Fibroblast of the conjunctiva (primary cell): ENCODE data around the gene GIPC3.
"Not testable (repeated sequence)": the region's sequence is repeated elsewhere in the genome, so short reads cannot be mapped to it uniquely, and the experiment has no call there.

Source experiments
- DNase-seq: peaks from one replicate; pipeline ENCODE4 v3.0.0-alpha.2; 2010; ENCODE audit warnings: low read depth

GIPC3 gene

GRCh38 chr19:3550947-3551791 lies 34.1 kb upstream of the GIPC3 start:
- DNase-seq, result no peak

- no peak for DNase-seq
Observed at GRCh38 chr19:3551792-3552095, 33.5 kb upstream of the GIPC3 start.

GRCh38 chr19:3554254-3555083 lies 30.8 kb upstream of the GIPC3 start:
- DNase-seq, result no peak

GRCh38 chr19:3555653-3556422 lies 29.4 kb upstream of the GIPC3 start:
- no peak for DNase-seq

- no peak for DNase-seq
Observed at GRCh38 chr19:3556423-3556977, 28.8 kb upstream of the GIPC3 start.

- no peak for DNase-seq
Observed at GRCh38 chr19:3556978-3557460, 28.3 kb upstream of the GIPC3 start.

- DNase-seq, result peak; percentile 80
Observed at GRCh38 chr19:3557461-3558248, 27.6 kb upstream of the GIPC3 start, which contains the start of gene MFSD12. Gene MFSD12, minus strand, starts transcription at chr19:3557586. Its CDS starts 183 bp downstream, at chr19:3557403.

- DNase-seq, result no peak
Observed at GRCh38 chr19:3563709-3564524, 21.4 kb upstream of the GIPC3 start.

- no peak for DNase-seq
Observed at GRCh38 chr19:3565139-3565538, 20.1 kb upstream of the GIPC3 start.

GRCh38 chr19:3570042-3570441 lies 15.2 kb upstream of the GIPC3 start:
- DNase-seq, result not testable (repeated sequence)

- no peak for DNase-seq
Observed at GRCh38 chr19:3570606-3571011, 14.7 kb upstream of the GIPC3 start.

- DNase-seq, result peak; percentile 100
Observed at GRCh38 chr19:3572132-3572854, 13.0 kb upstream of the GIPC3 start.

- no peak for DNase-seq
Observed at GRCh38 chr19:3572855-3573161, 12.5 kb upstream of the GIPC3 start, which contains the start of gene HMG20B. Gene HMG20B, plus strand, starts transcription at chr19:3572944. Its CDS starts 366 bp downstream, at chr19:3573310.

- no peak for DNase-seq
Observed at GRCh38 chr19:3573162-3573857, 12.0 kb upstream of the GIPC3 start.

GRCh38 chr19:3573858-3574637 lies 11.2 kb upstream of the GIPC3 start:
- peak; percentile 96 for DNase-seq

- DNase-seq, result no peak
Observed at GRCh38 chr19:3575260-3575741, 10.0 kb upstream of the GIPC3 start.

- DNase-seq, result no peak
Observed at GRCh38 chr19:3575949-3576673, 9.2 kb upstream of the GIPC3 start.
